HepG2 (cell line): ENCODE data around the gene UNC5B. TPM values are rescaled to one million over a fixed set of nuclear protein-coding genes. Genes with fewer than 3 reads are reported as not detected.
"Not testable (repeated sequence)": the region's sequence is repeated elsewhere in the genome, so short reads cannot be mapped to it uniquely, and the experiment has no call there.

Experiments used
- ATAC-seq: fragments of 200-7000 bp; cut with Tn5 transposase; 3 replicates; pipeline ENCODE4 v1.9.1; 2020; ENCODE audit warnings: mild to moderate bottlenecking, moderate library complexity
- BruUV-seq: library from RNA; stranded (reverse); fragments of 400-500 nt; replicated peaks from 2 replicates; lab custom pipeline; 2021; lab: Mats Ljungman, UMichigan
- CTCF ChIA-PET: fragments of 300-600 bp; formaldehyde crosslinking; extraction: SDS; loops from one replicate; lab custom pipeline; 2021; ENCODE audit warnings: low total read pairs, inconsistent platforms, low intra/inter-chr PET ratio; lab: Yijun Ruan, JAX
- POLR2A ChIA-PET: fragments of 350-600 bp; sonication (Branson Sonifier 250); formaldehyde crosslinking; loops from one replicate; lab custom pipeline; 2020; ENCODE audit warnings: antibody characterized with exemption, inconsistent platforms; lab: Yijun Ruan, JAX
- DNase-seq: peaks from one replicate; pipeline ENCODE4 v3.0.0-alpha.2; 2015; ENCODE audit warnings: low spot score
- FAIRE-seq: peaks from 3 replicates; lab custom pipeline; 2011; peaks lifted over from hg19 to GRCh38; lab: Jason Lieb, UNC
- H2AFZ ChIP-seq: one replicate; pipeline ENCODE4 v1.6.1; 2011; ENCODE audit warnings: low read length, inconsistent platforms
- H3K27ac ChIP-seq: fragments of 300-600 bp; 3 replicates; pipeline ENCODE4 v1.8.0; 2011; ENCODE audit warnings: mixed run types, mild to moderate bottlenecking, mixed read lengths, low read length, inconsistent platforms; ENCODE audit not compliant: insufficient read depth; ENCODE audit errors: extremely low read length
- H3K27me3 ChIP-seq, 2 experiments: fragments of 200-600 bp in 1 of 2; 2 replicates in 1 of 2; 3 replicates in 1 of 2; pipeline versions ENCODE4 v1.6.0 to v1.8.0; 2011; ENCODE audit warnings: low read length in 2 of 2, mild to moderate bottlenecking in 2 of 2, moderate library complexity in 2 of 2, inconsistent platforms in 1 of 2; ENCODE audit not compliant: insufficient read depth in 2 of 2, control insufficient read depth in 1 of 2
- H3K36me3 ChIP-seq, 2 experiments: fragments of 200-600 bp in 1 of 2; replicated peaks in 1 of 2; 2 replicates in 1 of 2; 3 replicates in 1 of 2; pipeline versions ENCODE4 v1.5.1 to v1.8.0; 2011; ENCODE audit warnings: low read length in 2 of 2, inconsistent platforms in 1 of 2; ENCODE audit not compliant: insufficient read depth in 2 of 2, control insufficient read depth in 1 of 2
- H3K4me1 ChIP-seq: 2 replicates; pipeline ENCODE4 v1.5.1; 2012; ENCODE audit warnings: low read length, inconsistent platforms; ENCODE audit not compliant: insufficient read depth
- H3K4me2 ChIP-seq: 2 replicates; pipeline ENCODE4 v1.6.0; 2011; ENCODE audit warnings: low read depth, low read length, inconsistent platforms
- H3K4me3 ChIP-seq, 3 experiments: fragments of 200-600 bp in 1 of 3; sonication (generic), shearing (Covaris generic) in 1 of 3; replicated peaks in 1 of 3; 2 replicates each; pipeline ENCODE4 v1.5.1; 2011 to 2016; ENCODE audit warnings: low read length in 3 of 3, inconsistent platforms in 2 of 3, low read depth in 2 of 3, mild to moderate bottlenecking in 2 of 3, control low read depth in 1 of 3, mixed read lengths in 1 of 3; ENCODE audit not compliant: insufficient read depth in 1 of 3
- H3K79me2 ChIP-seq: one replicate; pipeline ENCODE4 v1.6.1; 2011; ENCODE audit warnings: low read length, inconsistent platforms; ENCODE audit not compliant: insufficient read depth
- H3K9ac ChIP-seq: 2 replicates; pipeline ENCODE4 v1.6.0; 2011; ENCODE audit warnings: mild to moderate bottlenecking, low read depth, low read length, inconsistent platforms; ENCODE audit not compliant: insufficient read depth
- H3K9me3 ChIP-seq: 2 replicates; pipeline ENCODE4 v1.5.1; 2012; ENCODE audit warnings: mild to moderate bottlenecking, low read length
- H4K20me1 ChIP-seq: 2 replicates; pipeline ENCODE4 v1.6.0; 2011; ENCODE audit warnings: inconsistent platforms, mild to moderate bottlenecking, low read length, moderate library complexity; ENCODE audit not compliant: insufficient read depth
- ARNT ChIP-seq: fragments of 450-650 bp; IDR thresholded peaks from 2 replicates; pipeline ENCODE4 v1.6.1; 2017
- GRHL1 ChIP-seq: sonication (generic); formaldehyde crosslinking; conservative IDR thresholded peaks from 2 replicates; pipeline ENCODE4 v1.8.0; 2022; ENCODE audit warnings: missing genetic modification reagents
- HNF4A ChIP-seq: sonication (generic); formaldehyde crosslinking; IDR thresholded peaks from 2 replicates; pipeline ENCODE4 v1.4.0; 2020; ENCODE audit warnings: missing genetic modification reagents
- NCOA1 ChIP-seq: sonication (generic); formaldehyde crosslinking; IDR thresholded peaks from 2 replicates; pipeline ENCODE4 v1.9.0; 2021; ENCODE audit warnings: missing genetic modification reagents
- RBM39 ChIP-seq: fragments of 200-400 bp; formaldehyde crosslinking; IDR thresholded peaks from one replicate; pipeline ENCODE4 v1.6.1; 2018; ENCODE audit warnings: antibody characterized with exemption, mild to moderate bottlenecking, low read depth, low read length; ENCODE audit not compliant: poor library complexity, severe bottlenecking
- SRSF4 ChIP-seq: fragments of 200-400 bp; formaldehyde crosslinking; IDR thresholded peaks from one replicate; pipeline ENCODE4 v1.6.1; 2018; ENCODE audit warnings: mild to moderate bottlenecking, low read depth, low read length, moderate library complexity; ENCODE audit not compliant: poor library complexity, severe bottlenecking
- TGIF2 ChIP-seq: IDR thresholded peaks from 2 replicates; pipeline ENCODE4 v1.6.1; 2016; ENCODE audit warnings: control low read depth, missing compliant biosample characterization
- ZFP90 ChIP-seq: sonication (generic); formaldehyde crosslinking; IDR thresholded peaks from 2 replicates; pipeline ENCODE4 v1.8.0; 2022; ENCODE audit warnings: missing genetic modification reagents, mild to moderate bottlenecking, inconsistent platforms, borderline replicate concordance
- ZNF251 ChIP-seq: sonication (generic); formaldehyde crosslinking; IDR thresholded peaks from 2 replicates; pipeline ENCODE4 v1.9.0; 2021; ENCODE audit warnings: mild to moderate bottlenecking, missing genetic modification reagents
- ZNF563 ChIP-seq: sonication (generic); formaldehyde crosslinking; IDR thresholded peaks from 2 replicates; pipeline ENCODE4 v1.8.0; 2022; ENCODE audit warnings: mild to moderate bottlenecking, moderate library complexity, missing genetic modification reagents
- ZNF773 ChIP-seq: sonication (generic); formaldehyde crosslinking; IDR thresholded peaks from 2 replicates; pipeline ENCODE4 v1.4.0; 2020; ENCODE audit warnings: missing genetic modification reagents, borderline replicate concordance
- WGBS: methylation state at CpG from one replicate; pipeline ENCODE4 v1.1.6; 2017; ENCODE audit warnings: low lambda C conversion rate; 5-methylcytosine and 5-hydroxymethylcytosine counted together
- in situ Hi-C: cut with HindIII; loops from 2 replicates; pipeline ENCODE4 v1.10.0; 2017; ENCODE audit warnings: low pct_unique_long_range_greater_than_20kb; ENCODE audit not compliant: extremely low pct_ligation_motif_present
- intact Hi-C: fragments of 100-400 bp; cut with micrococcal nuclease; formaldehyde crosslinking; loops from one replicate; pipeline ENCODE4 v1.10.0; 2022; ENCODE audit not compliant: unreplicated experiment
- polyA plus RNA-seq, 8 experiments: library from polyadenylated mRNA; depleted of rRNA in 3 of 8; stranded (reverse) in 7 of 8; unstranded in 1 of 8; fragments of >200 nt; fragmentation: Illumina TruSeq in 4 of 8; extraction: Trizol in 4 of 8; gene quantifications; 2 replicates each; pipeline versions ENCODE4 v1.2.1 to v1.2.3, GENCODE V29; 2011 to 2016; ENCODE audit warnings: low read depth in 4 of 8, missing spikeins in 1 of 8, mixed read lengths in 1 of 8; ENCODE audit not compliant: insufficient read depth in 1 of 8
- total RNA-seq, 5 experiments: library from RNA; depleted of rRNA; stranded (reverse); fragments of >200 nt; fragmentation: Illumina TruSeq; extraction: Trizol; gene quantifications; 2 replicates each; pipeline ENCODE4 v1.2.3, GENCODE V29; 2016; ENCODE audit warnings: low read depth in 1 of 5
- TF ChIP-seq, protein P1 (sequence below): sonication (generic); formaldehyde crosslinking; IDR thresholded peaks from 2 replicates; pipeline ENCODE4 v1.5.0; 2020; ENCODE audit warnings: mild to moderate bottlenecking, missing genetic modification reagents

The UNC5B gene
- total and polyA plus RNA-seq, 2 of the 13 experiments (the other 11 are each of a cell fraction or from before 2014, with no cell fraction given) = 0.07 TPM

DNA sequence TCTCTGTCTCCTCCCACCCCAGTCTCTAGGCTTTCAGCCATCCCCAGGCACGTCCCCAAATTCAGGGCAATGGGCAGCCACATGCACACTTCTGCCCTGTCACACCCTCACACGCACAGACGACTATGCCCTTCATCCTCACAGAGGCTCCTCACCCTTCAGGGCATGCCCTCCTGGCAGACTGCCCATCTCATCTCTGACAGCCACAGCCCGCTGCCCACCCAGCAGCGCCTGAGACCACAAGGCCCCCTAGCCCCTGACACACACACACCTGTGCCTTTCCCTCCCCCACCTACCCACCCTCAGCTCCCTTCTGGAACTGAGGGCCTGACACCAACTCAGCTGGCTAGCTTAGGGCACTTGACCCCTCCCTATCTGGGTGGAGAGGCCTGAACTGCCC, 83.7 kb downstream of the UNC5B start (continued):
- TF ChIP-seq TGIF2 (CRISPR knock-in tag) (no peak), ARNT (no peak), NCOA1 (no peak), RBM39 (no peak), ZFP90 (CRISPR knock-in tag) (no peak), GRHL1 (CRISPR knock-in tag) (no peak), ZNF251 (CRISPR knock-in tag) (no peak), ZNF563 (no peak), SRSF4 (no peak), ZNF773 (CRISPR knock-in tag) (no peak), HNF4A (no peak)
- TF ChIP-seq, protein P1, sequence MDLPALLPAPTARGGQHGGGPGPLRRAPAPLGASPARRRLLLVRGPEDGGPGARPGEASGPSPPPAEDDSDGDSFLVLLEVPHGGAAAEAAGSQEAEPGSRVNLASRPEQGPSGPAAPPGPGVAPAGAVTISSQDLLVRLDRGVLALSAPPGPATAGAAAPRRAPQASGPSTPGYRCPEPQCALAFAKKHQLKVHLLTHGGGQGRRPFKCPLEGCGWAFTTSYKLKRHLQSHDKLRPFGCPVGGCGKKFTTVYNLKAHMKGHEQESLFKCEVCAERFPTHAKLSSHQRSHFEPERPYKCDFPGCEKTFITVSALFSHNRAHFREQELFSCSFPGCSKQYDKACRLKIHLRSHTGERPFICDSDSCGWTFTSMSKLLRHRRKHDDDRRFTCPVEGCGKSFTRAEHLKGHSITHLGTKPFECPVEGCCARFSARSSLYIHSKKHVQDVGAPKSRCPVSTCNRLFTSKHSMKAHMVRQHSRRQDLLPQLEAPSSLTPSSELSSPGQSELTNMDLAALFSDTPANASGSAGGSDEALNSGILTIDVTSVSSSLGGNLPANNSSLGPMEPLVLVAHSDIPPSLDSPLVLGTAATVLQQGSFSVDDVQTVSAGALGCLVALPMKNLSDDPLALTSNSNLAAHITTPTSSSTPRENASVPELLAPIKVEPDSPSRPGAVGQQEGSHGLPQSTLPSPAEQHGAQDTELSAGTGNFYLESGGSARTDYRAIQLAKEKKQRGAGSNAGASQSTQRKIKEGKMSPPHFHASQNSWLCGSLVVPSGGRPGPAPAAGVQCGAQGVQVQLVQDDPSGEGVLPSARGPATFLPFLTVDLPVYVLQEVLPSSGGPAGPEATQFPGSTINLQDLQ (CRISPR knock-in tag) = no peak

GRCh38 chr10:71296811-71297210, 84.4 kb downstream of the UNC5B start:
- H3K4me2 ChIP-seq, CTCF ChIA-PET, H2AFZ ChIP-seq, ATAC-seq, intact Hi-C loops, H3K9ac ChIP-seq, DNase-seq, FAIRE-seq, BruUV-seq, H4K20me1 ChIP-seq, H3K36me3 ChIP-seq, H3K9me3 ChIP-seq, POLR2A ChIA-PET, H3K27ac ChIP-seq, H3K79me2 ChIP-seq, in situ Hi-C loops, H3K4me3 ChIP-seq: not testable (repeated sequence)
- H3K4me1 ChIP-seq = peaks cover 16% of the 10 kb centered on the region
- WGBS = 43% methylated on average over 12 of the region's 13 CpGs
- H3K27me3 ChIP-seq = peaks cover 2 to 30% of the 10 kb centered on the region in 2 experiments; a peak in 3 of 5 replicates
